Kidney (tissue), 14 donors: Measurements from ENCODE around the gene FAM111B. TPM values are rescaled to one million over a fixed set of nuclear protein-coding genes. Genes with fewer than 3 reads are reported as not detected.
A peak's percentile ranks its signal among the peaks of the same experiment; 100 is the strongest.

ENCODE experiments used
- DNase-seq, 5 donors: peaks; one replicate each; pipeline ENCODE4 v3.0.0-alpha.2; 2013 to 2020
- FAIRE-seq: peaks from 2 replicates; lab custom pipeline; 2012; peaks lifted over from hg19 to GRCh38; lab: Jason Lieb, UNC
- H3K27ac ChIP-seq, 2 donors: one replicate each; pipeline ENCODE4 v1.7.0; 2013; ENCODE audit warnings: low read depth in 2 of 2, low read length in 2 of 2, inconsistent platforms in 1 of 2
- H3K27me3 ChIP-seq: one replicate; pipeline ENCODE4 v1.7.1; 2013; ENCODE audit warnings: low read length, inconsistent platforms; ENCODE audit not compliant: control insufficient read depth, insufficient read depth
- H3K36me3 ChIP-seq, 3 donors: one replicate each; pipeline versions ENCODE4 v1.7.0 to v1.7.1; 2013; ENCODE audit warnings: low read length in 3 of 3, control low read depth in 1 of 3, inconsistent platforms in 1 of 3; ENCODE audit not compliant: insufficient read depth in 3 of 3, control insufficient read depth in 2 of 3
- H3K4me1 ChIP-seq, 3 donors: one replicate each; pipeline versions ENCODE4 v1.7.0 to v1.7.1; 2013; ENCODE audit warnings: low read length in 3 of 3, inconsistent platforms in 1 of 3, low read depth in 1 of 3; ENCODE audit not compliant: control insufficient read depth in 2 of 3, insufficient read depth in 2 of 3
- H3K4me3 ChIP-seq, 3 donors: one replicate each; pipeline versions ENCODE4 v1.7.0 to v1.8.1; 2013; ENCODE audit warnings: low read length in 3 of 3, control low read depth in 1 of 3, inconsistent platforms in 1 of 3
- H3K9ac ChIP-seq, 3 donors: one replicate each; pipeline versions ENCODE4 v1.7.0 to v1.7.1; 2013; ENCODE audit warnings: low read length in 3 of 3, control low read depth in 1 of 3, inconsistent platforms in 1 of 3
- H3K9me3 ChIP-seq, 3 donors: one replicate each; pipeline versions ENCODE4 v1.7.0 to v1.7.1; 2013; ENCODE audit warnings: low read length in 3 of 3, control low read depth in 1 of 3, inconsistent platforms in 1 of 3; ENCODE audit not compliant: control insufficient read depth in 2 of 3, insufficient read depth in 1 of 3
- CTCF ChIP-seq: IDR thresholded peaks from 3 replicates; pipeline ENCODE4 v1.5.1; 2012; ENCODE audit warnings: mild to moderate bottlenecking, moderate library complexity, borderline replicate concordance; ENCODE audit not compliant: insufficient read depth; ENCODE audit errors: extremely low read depth
- intact Hi-C: fragments of 100-400 bp; cut with DNase I; formaldehyde crosslinking; loops from one replicate; pipeline ENCODE4 v1.11.1; 2022
- polyA plus RNA-seq: library from polyadenylated mRNA; stranded (reverse); fragments of 350-450 nt; fragmentation: Illumina TruSeq; extraction: RNeasy Lipid Tissue Mini Kit (QIAGEN cat#74804); gene quantifications from one replicate; pipeline ENCODE4 v1.2.3, GENCODE V29; 2014; ENCODE audit warnings: low read depth, low replicate concordance; ENCODE audit not compliant: insufficient read depth
- total RNA-seq: library from RNA; stranded (reverse); fragmentation: NEBNext Ultra II Directional; extraction: Animal tissue kit (Norgen Biotek cat#: 25700); gene quantifications from one replicate; pipeline ENCODE4 v1.2.1, GENCODE V29; 2021
- donor health status: control.
- donor health status: control.
- donor health status: control.
- donor health status: control.
- donor health status: control.
- donor health status: DM: yes; HTN: yes; CAD: no.
- donor health status: Normal renal cell carcinoma (clear cell type).

Gene FAM111B
- total and polyA plus RNA-seq, 2 donors from 2014 or later: 0.17 to 2.2 TPM

- no peak for TF ChIP-seq CTCF
- no peaks in the 10 kb centered on the region for H3K27me3 ChIP-seq
- H3K27ac ChIP-seq: no peak overlapping the region
- no peak for FAIRE-seq
- peaks cover 3 to 20% (median 14%) of the 10 kb centered on the region in 3 donors for H3K4me1 ChIP-seq
- DNase-seq: no peak
- H3K36me3 ChIP-seq: peaks cover 0 to 5% (median 0%) of the 10 kb centered on the region in 3 donors
- intact Hi-C loops: no loop called here
- H3K9me3 ChIP-seq: no peaks in the 10 kb centered on the region
- H3K4me3 ChIP-seq: no peak overlapping the region
- H3K9ac ChIP-seq: no peak overlapping the region
Measured at GRCh38 chr11:59141191-59141590, 34.2 kb downstream of the FAM111B start.

GRCh38 chr11:59141673-59142460 lies 34.8 kb downstream of the FAM111B start:
- no peak for TF ChIP-seq CTCF
- intact Hi-C loops: no loop called here
- Histone ChIP-seq H3K27me3 (no peaks in the 10 kb centered on the region), H3K9me3 (no peaks in the 10 kb centered on the region), H3K4me1 (peaks cover 3 to 17% (median 14%) of the 10 kb centered on the region in 3 donors), H3K27ac (peak overlapping the region; percentile 96 to 99), H3K4me3 (peak overlapping the region; percentile 86 to 97 (median 94)), H3K36me3 (peaks cover 0 to 5% (median 0%) of the 10 kb centered on the region in 3 donors), H3K9ac (peak overlapping the region; percentile 4 to 86 (median 85))
- no peak for DNase-seq
- no peak for FAIRE-seq

GRCh38 chr11:59142530-59143507 lies 35.8 kb downstream of the FAM111B start, which contains the start of gene FAM111A:
Gene FAM111A, plus strand, starts transcription at chr11:59142856. Its CDS starts 6,017 bp downstream, at chr11:59148873.
- no peak for TF ChIP-seq CTCF
- intact Hi-C loops: no loop called here
- Histone ChIP-seq H3K9me3 (no peaks in the 10 kb centered on the region), H3K36me3 (peaks cover 0 to 2% (median 0%) of the 10 kb centered on the region in 3 donors), H3K27ac (peak within 1 kb of the TSS; percentile 96 to 99), H3K9ac (peak within 1 kb of the TSS; percentile 85 to 97 (median 86)), H3K27me3 (no peaks in the 10 kb centered on the region), H3K4me1 (peaks cover 3 to 17% (median 14%) of the 10 kb centered on the region in 3 donors), H3K4me3 (peak within 1 kb of the TSS; percentile 86 to 97 (median 94))
- peak; percentile 92 to 96 (median 95) for DNase-seq
- no peak for FAIRE-seq
